T follicular helper cell (primary cell): Measurements from ENCODE around the gene HDAC1.
"Not testable (repeated sequence)": the region's sequence is repeated elsewhere in the genome, so short reads cannot be mapped to it uniquely, and the experiment has no call there.

Source experiments
- DNase-seq: peaks from one replicate; pipeline ENCODE4 v3.0.0-alpha.2; 2020; ENCODE audit warnings: low read depth
- total RNA-seq, 2 experiments: gene quantifications; one replicate each; lab custom pipeline; 2026; lab: John Stamatoyannopoulos, UW

Gene HDAC1
- total RNA-seq: 168 to 174 reads per million in 2 experiments

DNA sequence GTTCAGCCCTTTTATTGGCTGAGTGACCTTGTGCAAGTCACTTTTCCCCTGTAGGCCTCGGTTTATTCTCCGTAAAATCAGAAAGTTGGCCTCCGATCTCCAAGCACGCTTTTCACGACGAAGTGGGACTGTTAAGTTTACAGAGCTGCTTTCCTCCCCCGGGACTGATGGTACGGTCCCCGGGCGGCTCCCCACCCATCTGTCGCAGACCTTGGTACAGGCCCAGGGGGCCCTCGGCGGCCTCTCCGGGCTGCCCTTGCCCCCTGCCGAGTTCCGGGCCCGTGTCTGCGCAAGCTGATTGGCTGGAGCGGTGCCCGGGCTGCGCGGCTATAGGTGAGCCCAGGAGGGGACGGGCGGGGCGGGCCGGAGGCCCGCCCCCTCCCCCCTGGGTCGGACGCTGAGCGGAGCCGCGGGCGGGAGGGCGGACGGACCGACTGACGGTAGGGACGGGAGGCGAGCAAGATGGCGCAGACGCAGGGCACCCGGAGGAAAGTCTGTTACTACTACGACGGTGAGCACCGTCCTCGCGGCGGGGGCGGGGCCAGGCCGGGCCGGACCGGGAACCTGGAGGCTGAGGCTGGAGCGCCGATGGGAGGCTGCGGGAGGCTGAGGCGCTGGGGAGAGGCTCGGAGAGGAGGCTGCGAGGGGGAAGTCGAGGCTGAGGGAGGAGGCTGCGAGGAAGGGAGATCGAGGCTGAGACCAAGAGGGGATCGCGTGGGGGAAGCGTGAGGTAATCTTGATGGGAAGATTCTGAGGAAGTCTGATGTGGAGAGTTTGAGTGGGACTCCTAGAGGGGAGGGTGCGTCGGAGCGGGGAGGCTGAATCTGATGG, at the start of gene HDAC1:
Gene HDAC1, plus strand, starts transcription at position 376 of the 831 bp plus-strand sequence. Its CDS starts 87 bp downstream, at position 463.
- DNase-seq: peak; percentile 93

DNA sequence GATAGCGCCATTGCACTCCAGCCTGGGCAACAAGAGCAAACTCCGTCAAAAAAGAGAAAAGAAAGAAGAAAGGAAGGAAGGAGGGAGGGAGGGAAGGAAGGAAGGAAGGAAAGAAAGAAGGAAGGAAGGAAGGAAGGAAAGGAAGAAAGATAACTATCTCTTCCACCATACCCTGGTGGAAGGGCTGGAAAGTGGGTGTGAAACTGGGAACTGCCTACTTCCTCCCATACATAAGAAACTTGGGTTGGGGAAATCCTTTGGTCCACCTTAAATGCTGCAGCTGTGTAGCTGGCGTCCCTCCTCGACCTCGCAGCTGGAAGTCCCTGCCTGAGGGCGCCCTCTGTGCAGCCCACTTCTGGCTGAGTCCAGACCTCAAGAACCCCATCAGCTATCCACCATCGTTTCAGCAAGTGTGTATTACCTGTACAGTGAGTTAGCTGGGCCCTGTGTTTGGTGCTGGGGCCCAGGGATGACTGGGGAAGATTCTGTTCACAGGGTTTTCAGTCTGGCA, 49.5 kb upstream of the HDAC1 start:
- no peak for DNase-seq

DNA sequence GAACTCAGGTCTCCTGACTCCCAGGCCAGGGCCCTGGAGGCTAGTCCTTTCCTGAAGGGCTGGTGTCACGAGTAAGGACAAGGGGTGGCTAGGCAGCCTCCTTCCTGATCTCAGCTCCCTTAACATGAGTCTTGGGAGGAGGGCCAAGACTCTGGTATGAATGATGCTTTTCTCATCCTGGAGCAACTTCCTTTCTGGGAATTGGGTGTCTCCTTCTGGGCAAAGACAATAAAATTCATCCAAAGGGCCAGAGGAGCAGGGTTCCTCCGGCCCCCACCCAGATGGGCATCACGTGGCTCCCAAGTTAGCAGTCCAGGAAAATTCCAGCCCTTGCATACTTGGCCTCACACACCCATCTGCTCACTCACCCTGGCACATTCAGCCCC, 45.0 kb upstream of the HDAC1 start, which contains the start of gene FAM167B:
Gene FAM167B, plus strand, starts transcription at position 335 of the 386 bp plus-strand sequence. CDS start 200 bp downstream, outside the sequence.
- no peak for DNase-seq

DNA sequence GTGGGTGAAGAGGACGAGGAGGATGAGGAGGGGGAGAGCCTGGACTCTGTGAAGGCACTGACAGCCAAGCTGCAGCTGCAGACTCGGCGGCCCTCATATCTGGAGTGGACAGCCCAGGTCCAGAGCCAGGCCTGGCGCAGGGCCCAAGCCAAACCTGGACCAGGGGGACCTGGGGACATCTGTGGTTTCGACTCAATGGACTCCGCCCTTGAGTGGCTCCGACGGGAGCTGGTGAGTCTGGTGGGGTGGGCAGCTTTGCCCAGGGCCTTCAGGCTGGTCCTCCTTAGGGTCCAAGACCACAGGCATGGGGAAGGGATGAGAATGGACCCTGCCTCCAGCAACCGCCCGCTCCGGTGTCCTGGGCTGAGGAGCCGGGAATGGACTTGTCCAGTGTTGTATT, 44.4 kb upstream of the HDAC1 start:
- no peak for DNase-seq

- peak; percentile 61 for DNase-seq
Observed at GRCh38 chr1:32247983-32248889, 43.6 kb upstream of the HDAC1 start.

DNA sequence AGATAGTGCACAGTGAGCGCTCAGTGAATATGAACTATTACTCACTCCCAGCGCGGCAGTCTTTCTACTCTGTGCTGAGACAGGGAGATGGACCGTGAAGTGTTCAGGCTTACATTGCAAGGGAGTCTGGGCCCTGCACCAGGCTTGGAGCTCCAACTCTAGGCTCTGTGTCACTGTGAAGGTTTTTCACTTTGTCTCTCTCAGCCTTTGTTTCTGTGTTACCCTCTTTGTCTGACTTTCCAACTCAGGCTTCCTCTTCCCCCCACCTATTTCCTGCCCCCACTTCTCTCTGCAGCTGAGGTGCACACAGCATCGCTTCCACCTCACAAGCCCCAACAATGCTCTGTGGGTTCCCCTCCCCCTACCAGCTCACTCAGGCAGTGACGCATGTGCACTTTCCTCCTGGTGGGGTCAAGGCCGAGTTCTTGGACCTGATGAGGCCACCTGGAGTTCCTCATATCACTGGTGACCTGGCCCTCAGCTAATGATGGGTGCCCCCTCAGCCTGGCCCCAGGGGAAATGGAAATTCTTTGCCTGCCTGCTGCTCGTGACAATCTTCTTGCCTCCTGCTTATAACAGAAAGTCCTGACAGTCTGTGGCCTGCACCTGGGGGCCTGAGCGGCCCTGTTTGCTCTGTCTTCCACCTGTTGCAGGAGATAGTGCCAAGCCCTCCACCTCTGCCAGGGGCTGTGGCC, 41.9 kb upstream of the HDAC1 start:
- DNase-seq: peak; percentile 79

GRCh38 chr1:32250893-32251716, 40.8 kb upstream of the HDAC1 start, which contains the start of gene LCK:
Gene LCK (plus strand): TSS chr1:32251265. CDS start chr1:32274330, 23,065 bp downstream.
- DNase-seq: no peak

- DNase-seq: no peak
Observed at GRCh38 chr1:32255072-32256071, 36.5 kb upstream of the HDAC1 start.

GRCh38 chr1:32256473-32257226, 35.2 kb upstream of the HDAC1 start:
- DNase-seq: no peak

DNA sequence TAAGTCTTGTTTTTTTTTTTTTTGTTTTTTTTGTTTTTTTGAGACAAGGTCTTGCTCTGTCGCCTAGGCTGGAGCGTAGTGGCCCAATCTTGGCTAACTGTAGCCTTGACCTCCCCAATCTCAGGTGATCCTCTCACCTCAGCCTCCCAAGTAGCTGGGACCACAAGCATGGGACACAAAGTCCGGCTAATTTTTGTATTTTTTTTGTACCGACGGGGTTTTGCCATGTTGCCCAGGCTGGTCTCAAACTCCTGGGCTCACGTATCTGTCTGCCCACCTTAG, 34.7 kb upstream of the HDAC1 start:
- no peak for DNase-seq

- not testable (repeated sequence) for DNase-seq
Observed at GRCh38 chr1:32263236-32263593, 28.7 kb upstream of the HDAC1 start.

GRCh38 chr1:32263744-32264143, 28.1 kb upstream of the HDAC1 start:
- no peak for DNase-seq

DNA sequence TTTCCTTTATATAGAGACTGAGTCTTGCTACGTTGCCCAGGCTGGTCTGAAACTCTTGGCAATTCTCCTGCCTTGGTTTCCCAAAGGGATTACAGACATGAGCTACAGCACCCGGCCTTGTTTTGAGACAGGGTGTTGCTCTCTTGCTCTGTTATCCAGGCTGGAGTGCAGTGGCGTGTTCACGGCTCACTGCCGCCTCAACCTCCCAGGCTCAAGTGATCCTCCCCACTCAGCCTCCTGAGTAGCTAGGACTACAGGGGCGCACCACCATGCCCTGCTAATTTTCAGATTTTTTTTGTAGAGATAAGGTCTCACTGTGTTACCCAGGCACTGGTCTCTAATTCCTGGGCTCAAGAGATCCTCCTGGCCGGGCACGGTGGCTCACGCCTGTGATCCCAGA, 26.0 kb upstream of the HDAC1 start:
- DNase-seq: no peak

DNA sequence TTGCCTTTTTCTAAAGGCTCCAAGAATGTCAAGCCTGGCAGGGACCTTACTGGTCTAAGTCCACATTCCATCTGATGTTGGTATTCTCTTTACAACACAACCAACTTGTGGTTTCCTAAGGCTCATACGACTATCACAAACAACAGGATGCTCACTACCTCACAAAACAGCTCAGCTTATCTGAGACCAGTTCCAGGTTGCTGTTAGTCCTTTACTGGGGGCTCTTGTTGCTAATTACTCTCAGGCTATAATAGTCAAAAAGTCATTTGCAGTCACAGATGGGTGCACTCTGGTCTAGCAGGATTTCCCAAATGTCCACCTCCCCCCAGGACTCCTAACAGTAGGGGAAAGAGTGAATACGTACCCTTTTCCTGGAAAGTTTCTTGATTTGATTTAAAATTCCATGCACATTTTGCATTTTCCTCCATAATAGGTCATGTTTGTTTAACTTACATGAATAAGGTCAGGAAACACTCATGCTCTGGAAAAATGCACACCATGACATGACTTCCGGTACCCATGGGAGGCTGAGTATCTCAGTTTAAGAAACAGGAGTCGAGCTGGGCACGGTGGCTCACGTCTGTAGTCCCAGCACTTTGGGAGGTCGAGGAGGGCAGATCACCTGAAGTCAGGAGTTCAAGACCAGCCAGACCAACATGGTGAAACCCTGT, 24.8 kb upstream of the HDAC1 start:
- no peak for DNase-seq

- DNase-seq: no peak
Observed at GRCh38 chr1:32269744-32270143, 22.1 kb upstream of the HDAC1 start.

DNA sequence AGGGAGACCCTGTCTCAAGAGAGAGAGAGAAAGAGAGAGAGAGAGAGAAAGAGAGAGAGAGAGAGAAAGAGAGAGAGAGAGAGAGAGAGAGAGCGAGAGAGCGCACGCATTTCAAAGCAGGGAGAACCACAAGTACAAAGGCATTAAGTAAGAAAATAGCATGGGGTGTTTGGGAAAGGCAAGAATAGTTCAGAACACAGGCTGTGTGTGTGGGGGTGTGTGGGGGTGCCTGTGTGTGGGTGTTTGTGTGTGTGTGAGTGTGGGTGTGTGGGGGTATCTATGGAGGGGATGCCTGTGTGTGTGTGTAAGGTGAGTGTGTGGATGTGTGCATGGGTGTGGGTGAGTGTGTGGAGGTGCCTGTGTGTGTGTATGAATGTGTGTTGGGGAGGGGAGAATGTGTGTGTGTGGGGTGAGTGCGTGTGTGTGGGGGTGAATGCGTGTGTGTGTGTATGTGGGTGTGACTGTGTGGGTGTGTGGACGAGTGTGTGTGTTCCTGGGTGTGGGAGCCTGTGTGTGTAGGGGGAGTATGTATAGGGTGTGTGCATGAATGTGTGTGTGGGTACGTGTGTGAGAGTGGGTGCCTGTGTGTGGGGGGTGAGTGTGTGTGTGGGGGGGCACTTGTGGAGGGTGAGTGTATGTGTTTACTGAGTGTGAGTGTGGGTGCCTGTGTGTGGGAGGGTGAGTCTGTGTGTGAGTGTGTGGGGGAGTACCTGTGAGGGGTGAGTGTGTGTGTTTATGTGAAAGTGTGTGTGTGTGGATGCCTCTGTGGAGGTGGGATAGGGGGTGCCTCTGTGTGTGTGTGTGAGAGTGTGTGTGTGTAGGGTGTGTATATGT, 19.1 kb upstream of the HDAC1 start:
- no peak for DNase-seq

- DNase-seq: peak; percentile 79
Observed at GRCh38 chr1:32273391-32274208, 18.3 kb upstream of the HDAC1 start.
